Spinal cord (tissue), 10 donors: ENCODE results near the gene ZFX. TPM values are rescaled to one million over a fixed set of nuclear protein-coding genes. Genes with fewer than 3 reads are reported as not detected.

ENCODE experiments used
- DNase-seq, 6 donors: peaks; one replicate each; pipeline versions ENCODE4 v3.0.0 to v3.0.0-alpha.2; 2013 to 2015; ENCODE audit warnings: low spot score in 6 of 6, low read depth in 4 of 6
- H3K27ac ChIP-seq: one replicate; pipeline ENCODE4 v1.5.1; 2013; ENCODE audit warnings: low read depth, low read length, control low read depth
- H3K27me3 ChIP-seq: one replicate; pipeline ENCODE4 v1.6.1; 2013; ENCODE audit warnings: low read length; ENCODE audit not compliant: control insufficient read depth, insufficient read depth
- H3K36me3 ChIP-seq: one replicate; pipeline ENCODE4 v1.6.1; 2013; ENCODE audit warnings: low read length; ENCODE audit not compliant: control insufficient read depth, insufficient read depth
- H3K4me1 ChIP-seq: one replicate; pipeline ENCODE4 v1.6.1; 2013; ENCODE audit warnings: low read length; ENCODE audit not compliant: control insufficient read depth, insufficient read depth
- H3K4me3 ChIP-seq: one replicate; pipeline ENCODE4 v1.5.1; 2013; ENCODE audit warnings: low read depth, low read length, control low read depth
- H3K9me3 ChIP-seq: one replicate; pipeline ENCODE4 v1.6.1; 2013; ENCODE audit warnings: low read length; ENCODE audit not compliant: control insufficient read depth, insufficient read depth
- WGBS: methylation state at CpG from one replicate; pipeline ENCODE4 v1.1.5; 2013; ENCODE audit warnings: missing lambda C conversion rate; ENCODE audit not compliant: insufficient coverage; 5-methylcytosine and 5-hydroxymethylcytosine counted together
- polyA plus RNA-seq, 2 donors: library from polyadenylated mRNA; unstranded; fragments of 120-200 nt; gene quantifications; one replicate each; pipeline ENCODE4 v1.2.1, GENCODE V29; 2013; ENCODE audit not compliant: insufficient read length in 2 of 2
- total RNA-seq, 2 donors: library from RNA; depleted of rRNA in 1 of 2; stranded (reverse); fragments of 120-200 nt in 1 of 2; fragments of >200 nt in 1 of 2; gene quantifications; one replicate each; pipeline versions ENCODE4 v1.2.3 to v1.2.4, GENCODE V29; 2013 to 2014
- donor health status: healthy.

The ZFX gene
- total and polyA plus RNA-seq, 4 donors = 15.1 to 72.6 (median 40.0) TPM

- Histone ChIP-seq H3K9me3 (no peaks in the 10 kb centered on the region), H3K4me1 (no peaks in the 10 kb centered on the region), H3K27me3 (no peaks in the 10 kb centered on the region), H3K4me3 (no peak overlapping the region), H3K27ac (no peak overlapping the region), H3K36me3 (peaks cover 18% of the 10 kb centered on the region)
- no peak for DNase-seq
- 97% methylated on average over 8 of the region's 13 CpGs for WGBS
Measured at GRCh38 chrX:24208496-24209240, 59.1 kb downstream of the ZFX start.

- no peak for DNase-seq
- Histone ChIP-seq H3K4me3 (no peak overlapping the region), H3K4me1 (no peaks in the 10 kb centered on the region), H3K9me3 (no peaks in the 10 kb centered on the region), H3K27ac (no peak overlapping the region), H3K36me3 (peaks cover 18% of the 10 kb centered on the region), H3K27me3 (no peaks in the 10 kb centered on the region)
- no CpG with 5 or more reads among the region's 6 CpGs for WGBS
Measured at GRCh38 chrX:24210190-24210589, 60.7 kb downstream of the ZFX start.

- Histone ChIP-seq H3K9me3 (no peaks in the 10 kb centered on the region), H3K4me3 (no peak overlapping the region), H3K4me1 (no peaks in the 10 kb centered on the region), H3K36me3 (peaks cover 9% of the 10 kb centered on the region), H3K27ac (no peak overlapping the region), H3K27me3 (no peaks in the 10 kb centered on the region)
- no CpG with 5 or more reads among the region's 4 CpGs for WGBS
- no peak for DNase-seq
Measured at GRCh38 chrX:24214568-24214967, 65.0 kb downstream of the ZFX start.

GRCh38 chrX:24215272-24215671, 65.7 kb downstream of the ZFX start:
- Histone ChIP-seq H3K36me3 (peaks cover 6% of the 10 kb centered on the region), H3K27ac (no peak overlapping the region), H3K27me3 (no peaks in the 10 kb centered on the region), H3K4me3 (no peak overlapping the region), H3K9me3 (no peaks in the 10 kb centered on the region), H3K4me1 (no peaks in the 10 kb centered on the region)
- WGBS = no CpG with 5 or more reads among the region's 2 CpGs
- no peak for DNase-seq

GRCh38 chrX:24216037-24216436, 66.5 kb downstream of the ZFX start:
- H3K4me3 ChIP-seq = no peak overlapping the region
- no peak overlapping the region for H3K27ac ChIP-seq
- no peaks in the 10 kb centered on the region for H3K4me1 ChIP-seq
- H3K27me3 ChIP-seq = no peaks in the 10 kb centered on the region
- H3K9me3 ChIP-seq = no peaks in the 10 kb centered on the region
- peaks cover 4% of the 10 kb centered on the region for H3K36me3 ChIP-seq
- no peak for DNase-seq
- WGBS = 100% methylated on average over 1 of the region's 4 CpGs

- WGBS = no CpG with 5 or more reads among the region's 1 CpG
- H3K27ac ChIP-seq = no peak overlapping the region
Measured at GRCh38 chrX:24216827-24217226, 67.3 kb downstream of the ZFX start.

GRCh38 chrX:24219320-24219719, 69.8 kb downstream of the ZFX start:
- no peak for DNase-seq
- Histone ChIP-seq H3K27ac (no peak overlapping the region), H3K27me3 (no peaks in the 10 kb centered on the region), H3K4me1 (no peaks in the 10 kb centered on the region), H3K4me3 (no peak overlapping the region), H3K36me3 (no peaks in the 10 kb centered on the region), H3K9me3 (no peaks in the 10 kb centered on the region)
- WGBS = 58% methylated on average over 5 of the region's 8 CpGs

More at GRCh38 chrX:24216827-24217226, 67.3 kb downstream of the ZFX start:
- peaks cover 4% of the 10 kb centered on the region for H3K36me3 ChIP-seq
- no peaks in the 10 kb centered on the region for H3K4me1 ChIP-seq
- no peak for DNase-seq
- no peaks in the 10 kb centered on the region for H3K9me3 ChIP-seq
- no peak overlapping the region for H3K4me3 ChIP-seq
- H3K27me3 ChIP-seq = no peaks in the 10 kb centered on the region

- no peak for DNase-seq
- H3K4me1 ChIP-seq = no peaks in the 10 kb centered on the region
- H3K9me3 ChIP-seq = no peaks in the 10 kb centered on the region
- no peaks in the 10 kb centered on the region for H3K27me3 ChIP-seq
- no peak overlapping the region for H3K27ac ChIP-seq
- H3K36me3 ChIP-seq = no peaks in the 10 kb centered on the region
- H3K4me3 ChIP-seq = no peak overlapping the region
- WGBS = no CpG with 5 or more reads among the region's 5 CpGs
Measured at GRCh38 chrX:24221872-24222271, 72.3 kb downstream of the ZFX start.

GRCh38 chrX:24225265-24225664, 75.7 kb downstream of the ZFX start:
- Histone ChIP-seq H3K36me3 (no peaks in the 10 kb centered on the region), H3K4me1 (no peaks in the 10 kb centered on the region), H3K9me3 (no peaks in the 10 kb centered on the region), H3K27ac (no peak overlapping the region), H3K27me3 (peaks cover 7% of the 10 kb centered on the region), H3K4me3 (no peak overlapping the region)
- DNase-seq = no peak

GRCh38 chrX:24226176-24226575, 76.6 kb downstream of the ZFX start:
- no peak overlapping the region for H3K4me3 ChIP-seq
- no peak for DNase-seq
- H3K36me3 ChIP-seq = no peaks in the 10 kb centered on the region
- no peaks in the 10 kb centered on the region for H3K9me3 ChIP-seq
- no CpG with 5 or more reads among the region's 2 CpGs for WGBS
- no peak overlapping the region for H3K27ac ChIP-seq
- peaks cover 9% of the 10 kb centered on the region for H3K27me3 ChIP-seq
- H3K4me1 ChIP-seq = no peaks in the 10 kb centered on the region
